ENCODE data around the gene EMSY.

Gene EMSY

DNA sequence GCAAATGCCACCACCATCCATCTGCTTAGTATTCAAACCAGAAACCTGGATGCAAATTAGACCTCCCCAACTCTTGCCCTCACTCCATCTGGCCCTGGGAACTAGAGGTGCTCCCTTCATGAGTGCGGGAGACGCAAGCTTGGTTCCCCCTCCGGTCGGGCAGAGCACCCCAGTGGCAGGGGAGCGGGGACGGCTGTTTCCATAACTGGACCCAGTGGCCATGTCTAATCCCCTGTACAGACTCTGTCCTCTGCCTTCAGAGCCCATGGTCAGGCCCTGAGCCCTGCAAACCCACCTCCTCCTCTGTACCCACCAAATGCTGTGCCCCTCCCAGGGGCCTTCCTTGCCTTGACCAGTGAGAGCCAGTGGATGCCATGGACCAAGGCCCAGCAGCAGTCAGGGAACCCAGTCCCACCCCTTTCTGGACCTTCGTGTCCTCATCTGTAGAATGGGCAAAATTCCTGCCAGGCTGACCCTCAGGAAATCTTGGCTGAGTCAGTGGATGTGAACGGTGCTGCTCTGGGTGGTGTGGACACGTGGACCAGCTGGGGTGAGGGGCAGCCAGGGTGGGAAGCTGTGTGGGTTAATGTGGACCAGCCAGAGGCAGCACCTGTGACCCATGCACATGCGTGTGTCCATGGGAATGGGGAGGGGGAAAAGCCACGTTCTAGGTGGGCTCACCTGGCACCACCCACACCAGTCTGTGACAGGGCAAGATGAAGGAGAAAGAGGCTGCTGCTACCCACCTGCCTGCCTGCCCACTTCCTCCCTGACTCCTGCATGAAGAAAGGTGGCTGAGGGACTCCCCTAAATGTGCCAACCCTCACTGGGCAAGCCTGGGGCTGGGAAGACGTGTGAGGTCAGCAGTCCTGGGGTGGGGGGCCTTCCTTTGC is 153.0 kb downstream of the EMSY start:
- no peak for DNase-seq

DNA sequence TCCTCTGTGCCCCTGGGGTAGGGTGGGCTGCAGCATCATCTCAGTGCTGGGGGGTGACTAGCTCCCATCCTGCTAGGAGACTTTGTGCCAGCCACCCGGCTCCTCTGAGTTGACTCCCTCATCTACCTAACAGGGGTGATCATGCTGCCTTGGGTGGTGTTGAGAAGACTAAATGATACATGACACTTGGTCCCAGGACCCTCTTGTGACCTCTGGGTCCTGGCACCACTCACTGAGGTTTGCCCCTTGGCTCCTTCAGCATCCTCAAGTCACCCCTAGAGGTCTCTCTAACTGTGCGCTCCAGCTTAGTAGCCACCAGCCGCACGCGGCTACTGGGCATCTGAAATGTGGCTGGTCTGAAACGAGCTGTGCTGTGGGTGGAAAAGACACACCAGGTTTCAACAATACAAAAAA is 153.6 kb downstream of the EMSY start:
- DNase-seq: no peak

DNA sequence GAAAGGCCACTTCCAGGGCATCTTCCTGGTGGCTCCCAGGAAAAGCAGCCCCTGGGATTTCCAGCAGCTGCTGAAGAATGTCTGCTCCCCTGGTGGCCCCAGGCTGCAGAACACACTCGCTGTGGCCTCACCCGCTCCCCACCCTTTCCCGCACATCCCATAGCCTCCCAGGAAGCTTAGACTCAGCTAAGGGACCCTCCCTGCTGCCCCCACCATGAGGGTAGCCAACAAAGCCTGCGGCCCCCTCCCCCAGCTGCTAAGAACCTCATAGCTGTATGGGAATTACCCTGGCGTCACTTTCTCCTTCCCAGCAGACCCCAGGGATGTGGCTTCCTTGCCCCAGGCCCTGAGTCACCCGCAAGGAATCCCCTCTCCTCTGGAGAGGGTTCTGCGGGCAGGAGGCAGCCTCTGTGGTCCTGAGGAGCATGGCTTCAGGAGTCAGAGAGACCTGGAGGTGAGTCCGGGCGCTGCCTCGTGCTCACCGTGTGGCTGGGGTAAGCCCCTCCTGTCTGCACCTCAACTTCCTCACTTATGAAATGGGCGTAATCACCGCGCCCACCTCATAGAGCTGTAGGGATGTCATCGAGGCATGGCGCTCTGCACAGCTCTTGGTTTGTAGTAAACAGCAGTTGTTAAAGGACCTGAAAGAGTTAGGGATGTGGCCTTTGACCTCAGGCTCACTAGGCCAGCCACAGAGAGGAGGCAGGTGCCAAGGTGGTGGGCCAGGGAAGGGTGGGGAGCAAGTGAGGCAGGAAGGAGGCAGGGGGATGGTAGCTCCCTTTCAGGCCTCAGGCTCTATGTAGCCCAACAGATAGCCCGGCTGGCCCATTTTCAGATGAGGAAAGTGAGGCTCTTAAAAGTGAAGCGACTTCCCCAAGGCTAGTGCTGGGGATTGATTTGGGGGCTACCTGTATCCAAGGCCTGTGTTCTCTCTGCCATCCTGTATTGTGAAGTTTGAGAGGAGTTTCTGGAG is 154.5 kb downstream of the EMSY start:
- DNase-seq: no peak

DNA sequence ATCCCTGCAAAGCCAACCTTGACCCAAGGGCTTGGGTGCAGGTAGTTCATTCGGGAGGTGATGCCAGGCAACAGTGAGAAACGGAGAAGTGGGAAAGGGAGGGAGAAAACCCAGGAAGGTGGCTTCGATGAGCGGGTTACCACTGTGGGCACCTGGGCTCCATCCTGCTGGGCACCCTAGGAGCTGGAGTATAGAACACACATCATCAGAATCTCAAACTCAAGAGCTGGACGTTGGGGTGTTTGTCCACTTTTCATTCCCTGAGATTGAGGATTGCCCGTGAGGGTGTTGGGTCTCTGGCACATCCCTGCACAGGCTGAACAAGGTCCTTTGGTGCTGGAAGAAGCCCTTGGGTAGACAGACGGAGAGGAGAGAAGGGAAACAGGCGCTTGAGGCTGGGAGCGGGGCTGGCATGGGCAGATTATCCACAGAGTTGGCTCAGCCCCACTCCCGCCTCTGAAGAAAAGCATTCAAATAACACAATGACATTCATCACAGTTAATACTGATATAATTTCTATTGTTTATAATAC is 155.4 kb downstream of the EMSY start:
- DNase-seq: no peak

- no peak for DNase-seq
Measured at GRCh38 chr11:76601272-76601671, 156.5 kb downstream of the EMSY start.

DNA sequence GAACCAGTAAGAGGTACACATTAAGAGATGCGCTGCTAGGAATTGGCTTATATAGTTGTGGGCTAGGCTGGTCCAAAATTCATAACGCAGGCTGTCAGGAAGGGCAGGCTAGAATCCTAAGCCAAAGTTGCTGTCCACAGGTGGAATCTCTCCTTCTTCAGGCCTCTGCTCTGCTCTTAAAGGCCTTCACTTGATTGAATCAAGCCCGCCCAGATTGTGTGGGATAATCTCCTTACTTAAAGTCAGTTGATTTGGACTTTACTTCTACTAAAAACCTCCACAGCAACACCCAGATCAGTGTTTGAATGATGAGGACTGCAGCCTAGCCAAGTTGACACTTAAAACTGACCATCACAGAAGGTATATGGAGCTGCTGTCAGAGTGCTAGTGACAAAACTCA is 156.9 kb downstream of the EMSY start:
- no peak for DNase-seq

DNA sequence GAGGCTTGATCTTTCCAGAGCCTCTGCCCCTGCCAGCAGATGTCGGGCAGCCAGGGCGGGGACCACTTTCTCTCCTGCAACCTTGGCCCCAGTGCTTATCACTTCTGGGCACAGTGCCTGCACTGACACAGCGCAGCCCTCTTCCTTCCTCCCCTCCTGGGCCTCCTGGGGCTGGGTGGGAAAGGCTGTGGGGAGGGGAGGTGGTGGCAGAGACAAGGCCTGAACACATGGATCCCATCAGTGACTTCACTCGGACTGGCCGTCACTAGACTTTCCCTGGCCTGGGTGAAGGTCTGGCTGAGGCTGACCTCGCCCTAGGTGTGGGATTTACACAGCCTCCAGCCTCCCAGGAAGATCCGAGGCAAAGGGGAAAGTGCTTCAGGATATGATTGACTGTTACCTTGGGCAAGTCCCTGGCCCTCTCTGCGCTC is 157.6 kb downstream of the EMSY start:
- no peak for DNase-seq

Data from NCI-H2107 (cell line).